SK-N-SH (cell line): ENCODE results near the gene TMLHE. TPM values are rescaled to one million over a fixed set of nuclear protein-coding genes. Genes with fewer than 3 reads are reported as not detected.
A peak's percentile ranks its signal among the peaks of the same experiment; 100 is the strongest.

Experiments
- CTCF ChIA-PET: fragments of 300-600, 350-600 bp; formaldehyde crosslinking; extraction: SDS; loops from one replicate; lab custom pipeline; 2021; lab: Yijun Ruan, JAX
- POLR2A ChIA-PET: fragments of 350-600 bp; sonication (Branson Sonifier 250); formaldehyde crosslinking; extraction: SDS; loops from one replicate; lab custom pipeline; 2020; ENCODE audit warnings: antibody characterized with exemption, inconsistent platforms; lab: Yijun Ruan, JAX
- DNase-seq: peaks from one replicate; pipeline ENCODE4 v3.0.0; 2012
- H2AFZ ChIP-seq: fragments of 200-600 bp; sonication (generic); 2 replicates; pipeline ENCODE4 v1.8.1; 2016; ENCODE audit warnings: antibody characterized with exemption, mild to moderate bottlenecking, low read depth
- H3F3A ChIP-seq: fragments of 200-600 bp; sonication (generic); replicated peaks from 2 replicates; pipeline ENCODE3; 2016; ENCODE audit warnings: antibody characterized with exemption, mild to moderate bottlenecking; ENCODE audit not compliant: insufficient read depth
- H3K27ac ChIP-seq, 2 experiments: fragments of 200-500 bp in 1 of 2; fragments of 200-600 bp in 1 of 2; sonication (Bioruptor generic) in 1 of 2; sonication (generic), shearing (Covaris generic) in 1 of 2; 2 replicates each; pipeline versions ENCODE4 v1.5.1 to v1.6.1; 2014 to 2016; ENCODE audit warnings: low read depth in 2 of 2, inconsistent platforms in 1 of 2, low read length in 1 of 2, mild to moderate bottlenecking in 1 of 2, mixed read lengths in 1 of 2
- H3K27me3 ChIP-seq: fragments of 200-600 bp; sonication (generic), shearing (Covaris generic); 2 replicates; pipeline ENCODE4 v1.6.1; 2016; ENCODE audit warnings: mixed run types; ENCODE audit not compliant: insufficient read depth
- H3K36me3 ChIP-seq, 2 experiments: fragments of 200-500 bp in 1 of 2; fragments of 200-600 bp in 1 of 2; sonication (Bioruptor generic) in 1 of 2; sonication (generic) in 1 of 2; replicated peaks in 1 of 2; 2 replicates each; pipeline versions ENCODE3 to v1.5.1; 2014 to 2016; ENCODE audit warnings: low read length in 1 of 2, mild to moderate bottlenecking in 1 of 2; ENCODE audit not compliant: insufficient read depth in 2 of 2, control insufficient read depth in 1 of 2
- H3K4me1 ChIP-seq, 2 experiments: fragments of 200-500 bp in 1 of 2; fragments of 200-600 bp in 1 of 2; sonication (Bioruptor generic) in 1 of 2; sonication (generic), shearing (Covaris generic) in 1 of 2; 2 replicates each; pipeline versions ENCODE4 v1.5.1 to v1.6.1; 2014 to 2016; ENCODE audit warnings: low read depth in 1 of 2, low read length in 1 of 2, mixed run types in 1 of 2; ENCODE audit not compliant: insufficient read depth in 2 of 2, control insufficient read depth in 1 of 2
- H3K4me2 ChIP-seq: fragments of 200-600 bp; sonication (generic), shearing (Covaris generic); 2 replicates; pipeline ENCODE4 v1.6.1; 2017; ENCODE audit warnings: mixed run types
- H3K4me3 ChIP-seq, 2 experiments: fragments of 200-500 bp in 1 of 2; fragments of 200-600 bp in 1 of 2; sonication (Bioruptor generic) in 1 of 2; sonication (generic), shearing (Covaris generic) in 1 of 2; 2 replicates each; pipeline versions ENCODE4 v1.5.1 to v1.8.1; 2014 to 2016; ENCODE audit warnings: low read depth in 2 of 2, inconsistent platforms in 1 of 2, low read length in 1 of 2, mild to moderate bottlenecking in 1 of 2, mixed read lengths in 1 of 2, moderate library complexity in 1 of 2
- H3K79me2 ChIP-seq: fragments of 200-600 bp; sonication (generic); 2 replicates; pipeline ENCODE4 v1.8.1; 2017; ENCODE audit warnings: mild to moderate bottlenecking; ENCODE audit not compliant: insufficient read depth
- H3K9ac ChIP-seq: fragments of 200-600 bp; sonication (generic); 2 replicates; pipeline ENCODE4 v1.6.1; 2017; ENCODE audit warnings: mixed run types
- H3K9me2 ChIP-seq: fragments of 200-600 bp; sonication (generic); 2 replicates; pipeline ENCODE4 v1.6.1; 2017; ENCODE audit warnings: mixed run types
- H3K9me3 ChIP-seq: fragments of 200-600 bp; sonication (generic); 2 replicates; pipeline ENCODE4 v1.6.1; 2017; ENCODE audit warnings: mixed run types, mild to moderate bottlenecking, moderate library complexity
- H4K20me1 ChIP-seq: fragments of 200-600 bp; sonication (generic); 2 replicates; pipeline ENCODE4 v1.6.1; 2017; ENCODE audit warnings: mild to moderate bottlenecking, mixed run types; ENCODE audit not compliant: insufficient read depth
- CHD2 ChIP-seq: fragments of 150-350 bp; IDR thresholded peaks from 2 replicates; pipeline ENCODE4 v1.6.1; 2018; ENCODE audit warnings: low read length; ENCODE audit not compliant: partially characterized antibody
- CTCF ChIP-seq: fragments of 200-600 bp; sonication (generic); IDR thresholded peaks from 2 replicates; pipeline ENCODE4 v1.6.1; 2017; ENCODE audit warnings: antibody characterized with exemption, mild to moderate bottlenecking, moderate library complexity
- ELF1 ChIP-seq: IDR thresholded peaks from 2 replicates; pipeline ENCODE4 v1.4.0; 2012
- FOXJ3 ChIP-seq: sonication (generic); formaldehyde crosslinking; IDR thresholded peaks from 2 replicates; pipeline ENCODE4 v1.5.1; 2020; ENCODE audit warnings: mild to moderate bottlenecking, missing genetic modification reagents
- GABPA ChIP-seq: IDR thresholded peaks from 2 replicates; pipeline ENCODE4 v1.4.0; 2012; ENCODE audit warnings: low read depth, mild to moderate bottlenecking
- IRF3 ChIP-seq: fragments of 150-350 bp; IDR thresholded peaks from 2 replicates; pipeline ENCODE4 v1.6.1; 2016; ENCODE audit warnings: mild to moderate bottlenecking, low read depth, low read length
- MAX ChIP-seq: IDR thresholded peaks from 2 replicates; pipeline ENCODE4 v1.4.0; 2012; ENCODE audit warnings: low read depth
- MEF2A ChIP-seq: IDR thresholded peaks from 2 replicates; pipeline ENCODE4 v1.4.0; 2012; ENCODE audit warnings: low read depth, borderline replicate concordance
- MXI1 ChIP-seq: IDR thresholded peaks from 2 replicates; pipeline ENCODE4 v1.6.1; 2012; ENCODE audit warnings: mild to moderate bottlenecking, low read depth, low read length, improper control_type of control experiment
- NRF1 ChIP-seq: IDR thresholded peaks from 2 replicates; pipeline ENCODE4 v1.6.1; 2012; ENCODE audit warnings: low read depth, mild to moderate bottlenecking, low read length
- PBX3 ChIP-seq: IDR thresholded peaks from 2 replicates; pipeline ENCODE4; 2012
- POLR2AphosphoS5 ChIP-seq: IDR thresholded peaks from 2 replicates; pipeline ENCODE4 v1.6.1; 2012; ENCODE audit warnings: low read depth, low read length
- RAD21 ChIP-seq: IDR thresholded peaks from 2 replicates; pipeline ENCODE4 v1.6.1; 2012; ENCODE audit warnings: mild to moderate bottlenecking, low read length
- TAF1 ChIP-seq: IDR thresholded peaks from 2 replicates; pipeline ENCODE4 v1.6.1; 2012; ENCODE audit warnings: low read depth, mild to moderate bottlenecking, low read length, moderate library complexity, borderline replicate concordance
- USF1 ChIP-seq: IDR thresholded peaks from 2 replicates; pipeline ENCODE4 v1.4.0; 2012; ENCODE audit warnings: low read depth, borderline replicate concordance
- USF2 ChIP-seq: fragments of 150-350 bp; IDR thresholded peaks from 2 replicates; pipeline ENCODE4 v1.6.1; 2017; ENCODE audit warnings: antibody characterized with exemption, low read length, low read depth, borderline replicate concordance
- ZBTB33 ChIP-seq: IDR thresholded peaks from 2 replicates; pipeline ENCODE4 v1.4.0; 2012; ENCODE audit warnings: low read depth, borderline replicate concordance
- WGBS: methylation state at CpG from one replicate; pipeline ENCODE4 v1.1.6; 2017; ENCODE audit warnings: low lambda C conversion rate; 5-methylcytosine and 5-hydroxymethylcytosine counted together
- polyA plus RNA-seq, 3 experiments: library from polyadenylated mRNA; depleted of rRNA; stranded (reverse); fragments of >200 nt; gene quantifications; 2 replicates each; pipeline ENCODE4 v1.2.3, GENCODE V29; 2012

The TMLHE gene
- polyA plus RNA-seq (2012; rRNA removed), result 11.3 and 18.7 TPM in 2 replicates
- 13.9 and 14.3 TPM in 2 replicates for polyA plus RNA-seq (2012; cell fraction: cytosol; rRNA removed)
- 12.0 and 19.2 TPM in 2 replicates for polyA plus RNA-seq (2012; cell fraction: nucleus; rRNA removed)

- Histone ChIP-seq H3K9me3 (no peaks in the 10 kb centered on the region; the same call in 1 of the 2 replicates), H3K27ac (peak within 1 kb of the TSS; percentile 76 to 92), H3K4me1 (peaks cover 0 to 3% of the 10 kb centered on the region in 2 experiments; a peak in 2 of 4 replicates), H4K20me1 (no peaks in the 10 kb centered on the region), H3K4me2 (peak within 1 kb of the TSS; percentile 79), H3K4me3 (peak within 1 kb of the TSS; percentile 76 to 89), H3K9ac (peak within 1 kb of the TSS; percentile 95), H3K36me3 (peaks cover 0 to 11% of the 10 kb centered on the region in 2 experiments), H3F3A (peaks cover 4% of the 10 kb centered on the region), H3K9me2 (no peaks in the 10 kb centered on the region), H3K27me3 (no peaks in the 10 kb centered on the region), H2AFZ (peak within 1 kb of the TSS; percentile 94), H3K79me2 (peaks cover 34% of the 10 kb centered on the region; the same call in 1 of the 2 replicates)
- TF ChIP-seq MXI1, result peak; percentile 59; the same call in 1 of the 2 replicates
- peak; percentile 46; the same call in 1 of the 2 replicates for TF ChIP-seq GABPA
- no peak for TF ChIP-seq FOXJ3
- no peak for TF ChIP-seq MEF2A
- no peak for TF ChIP-seq USF2
- TF ChIP-seq MAX, result peak; percentile 31
- peak; percentile 58 for TF ChIP-seq POLR2AphosphoS5
- TF ChIP-seq TAF1, result peak; percentile 52; the same call in 1 of the 2 replicates
- TF ChIP-seq USF1, result no peak
- peak; percentile 25 for TF ChIP-seq CHD2
- TF ChIP-seq ELF1, result no peak
- TF ChIP-seq NRF1, result no peak
- POLR2A ChIA-PET, result no interaction called here
- DNase-seq, result peak; percentile 76
- 8% methylated on average over 22 of the region's 50 CpGs for WGBS
- CTCF ChIA-PET, result interaction anchor here (0.6 to 1.1 kb wide), 2 partner anchors 19 to 22 kb away, joined by 3 read pairs; no protein-coding TSS in a partner anchor
Measured at GRCh38 chrX:155612312-155613224, at the start of gene TMLHE, which contains the start of gene SPRY3. TSS of gene TMLHE (minus strand) at chrX:155612952. CDS start at chrX:155545276, 67,676 bp downstream. TSS of gene SPRY3 (plus strand) at chrX:155612586.

- ChIA-PET POLR2A (no interaction called here), CTCF (interaction anchor here (1.6 kb wide), 1 partner anchor 13 kb away, joined by 5 read pairs; no protein-coding TSS in a partner anchor)
- Histone ChIP-seq H3K9me3 (0 out of 2 replicates have a peak, but pooled peaks cover 3% of the 10 kb centered on the region), H3K27ac (no peak overlapping the region), H3K36me3 (no peaks in the 10 kb centered on the region), H2AFZ (no peak overlapping the region), H3K27me3 (no peaks in the 10 kb centered on the region), H3K9me2 (no peaks in the 10 kb centered on the region), H3K4me2 (no peak overlapping the region), H3K4me3 (no peak overlapping the region), H3K9ac (no peak overlapping the region), H3K4me1 (no peaks in the 10 kb centered on the region), H3K79me2 (no peaks in the 10 kb centered on the region), H3F3A (no peaks in the 10 kb centered on the region), H4K20me1 (no peaks in the 10 kb centered on the region)
- DNase-seq, result no peak
- WGBS, result 23% methylated on average over 2 of the region's 2 CpGs
- TF ChIP-seq ZBTB33, result no peak
- no peak for TF ChIP-seq IRF3
- no peak for TF ChIP-seq PBX3
- no peak for TF ChIP-seq RAD21
- TF ChIP-seq CTCF, result peak; percentile 24; the same call in 1 of the 2 replicates
Measured at GRCh38 chrX:155662282-155662681, 49.5 kb upstream of the TMLHE start.
